Mucosa of descending colon (tissue), 3 donors: ENCODE results near the gene DCDC1. TPM values are rescaled to one million over a fixed set of nuclear protein-coding genes. Genes with fewer than 3 reads are reported as not detected.
"Not testable (repeated sequence)": the region's sequence is repeated elsewhere in the genome, so short reads cannot be mapped to it uniquely, and the experiment has no call there.

Source experiments
- ATAC-seq: fragments of 200-7000 bp; cut with Tn5 transposase; one replicate; pipeline ENCODE4 v1.9.1; 2020; ENCODE audit warnings: mild to moderate bottlenecking, moderate library complexity
- DNase-seq, 3 donors: peaks; one replicate each; pipeline ENCODE4 v3.0.0-alpha.2; 2020
- H3K36me3 ChIP-seq: fragments of 200-600 bp; one replicate; pipeline ENCODE4 v1.8.0; 2021; ENCODE audit warnings: low read depth, mild to moderate bottlenecking
- H3K4me1 ChIP-seq: fragments of 200-600 bp; one replicate; pipeline ENCODE4 v1.8.0; 2021; ENCODE audit warnings: low read depth, mild to moderate bottlenecking
- H3K4me3 ChIP-seq: fragments of 200-600 bp; one replicate; pipeline ENCODE4 v1.8.0; 2021; ENCODE audit warnings: mild to moderate bottlenecking
- H3K9me3 ChIP-seq: fragments of 200-600 bp; one replicate; pipeline ENCODE4 v1.8.0; 2021; ENCODE audit warnings: mild to moderate bottlenecking
- intact Hi-C, 2 donors: fragments of 100-400 bp; cut with DNase I in 1 of 2; cut with micrococcal nuclease in 1 of 2; formaldehyde crosslinking; loops; one replicate each; pipeline versions ENCODE4 v1.11.0 to v1.11.1; 2022; cut with DNase I, micrococcal nuclease
- total RNA-seq, 3 donors: library from RNA; stranded (reverse); fragmentation: NEBNext Ultra II Directional in 2 of 3; extraction: Animal tissue kit (Norgen Biotek cat#: 25700) in 2 of 3; gene quantifications; one replicate each; pipeline versions ENCODE4 v1.2.1 to v1.2.4, GENCODE V29; 2021 to 2023
- TF ChIP-seq, protein P1 (sequence below): fragments of 200-600 bp; IDR thresholded peaks from one replicate; pipeline ENCODE4 v1.8.0; 2022; ENCODE audit warnings: antibody characterized with exemption, mild to moderate bottlenecking
- donor health status: DM: no; HTN: no; CAD: no; lungs with moderate emphysema.
- donor health status: DM: no; HTN: no; CAD: no.
- donor health status: DM: no; HTN: yes; CAD: no.

Gene DCDC1
- total RNA-seq, 3 donors from 2014 or later = 0.22 TPM; not detected in 2

DNA sequence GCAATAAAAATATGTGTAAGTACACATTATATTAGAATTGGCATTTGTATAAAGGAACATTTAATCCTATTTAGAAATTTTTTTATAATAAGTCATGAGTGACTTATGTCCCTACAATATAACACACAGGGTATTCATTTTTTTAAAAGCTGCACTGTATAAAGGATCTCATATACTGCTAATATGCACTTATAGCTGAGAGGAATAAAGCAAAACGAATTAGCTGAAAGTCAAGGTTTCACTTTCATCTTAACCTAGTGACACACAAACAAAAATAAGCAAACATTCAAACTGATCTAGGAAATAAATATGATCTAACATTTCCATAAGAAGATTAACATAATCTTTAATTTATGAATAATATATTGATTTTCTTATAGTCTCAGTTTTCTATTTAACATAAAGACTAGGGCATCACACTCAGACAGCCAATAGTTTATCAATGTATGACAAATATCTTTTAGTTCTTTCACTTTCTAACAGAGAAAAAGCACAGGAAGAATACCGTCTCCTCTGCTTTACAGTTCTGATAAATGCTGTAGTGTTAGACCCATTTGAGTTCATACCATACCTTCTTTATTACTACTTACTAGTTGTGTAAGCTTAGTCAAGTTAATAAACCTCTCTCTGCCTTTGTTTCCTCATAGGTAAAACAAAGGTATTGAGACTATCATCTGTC lies 42.9 kb downstream of the DCDC1 start:
- Histone ChIP-seq H3K9me3 (no peaks in the 10 kb centered on the region), H3K4me1 (no peaks in the 10 kb centered on the region), H3K4me3 (no peak overlapping the region), H3K36me3 (no peaks in the 10 kb centered on the region)
- TF ChIP-seq, protein P1, sequence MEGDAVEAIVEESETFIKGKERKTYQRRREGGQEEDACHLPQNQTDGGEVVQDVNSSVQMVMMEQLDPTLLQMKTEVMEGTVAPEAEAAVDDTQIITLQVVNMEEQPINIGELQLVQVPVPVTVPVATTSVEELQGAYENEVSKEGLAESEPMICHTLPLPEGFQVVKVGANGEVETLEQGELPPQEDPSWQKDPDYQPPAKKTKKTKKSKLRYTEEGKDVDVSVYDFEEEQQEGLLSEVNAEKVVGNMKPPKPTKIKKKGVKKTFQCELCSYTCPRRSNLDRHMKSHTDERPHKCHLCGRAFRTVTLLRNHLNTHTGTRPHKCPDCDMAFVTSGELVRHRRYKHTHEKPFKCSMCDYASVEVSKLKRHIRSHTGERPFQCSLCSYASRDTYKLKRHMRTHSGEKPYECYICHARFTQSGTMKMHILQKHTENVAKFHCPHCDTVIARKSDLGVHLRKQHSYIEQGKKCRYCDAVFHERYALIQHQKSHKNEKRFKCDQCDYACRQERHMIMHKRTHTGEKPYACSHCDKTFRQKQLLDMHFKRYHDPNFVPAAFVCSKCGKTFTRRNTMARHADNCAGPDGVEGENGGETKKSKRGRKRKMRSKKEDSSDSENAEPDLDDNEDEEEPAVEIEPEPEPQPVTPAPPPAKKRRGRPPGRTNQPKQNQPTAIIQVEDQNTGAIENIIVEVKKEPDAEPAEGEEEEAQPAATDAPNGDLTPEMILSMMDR = no peak
- ATAC-seq (no peak), DNase-seq (no peak)
- intact Hi-C loops = no loop called here

DNA sequence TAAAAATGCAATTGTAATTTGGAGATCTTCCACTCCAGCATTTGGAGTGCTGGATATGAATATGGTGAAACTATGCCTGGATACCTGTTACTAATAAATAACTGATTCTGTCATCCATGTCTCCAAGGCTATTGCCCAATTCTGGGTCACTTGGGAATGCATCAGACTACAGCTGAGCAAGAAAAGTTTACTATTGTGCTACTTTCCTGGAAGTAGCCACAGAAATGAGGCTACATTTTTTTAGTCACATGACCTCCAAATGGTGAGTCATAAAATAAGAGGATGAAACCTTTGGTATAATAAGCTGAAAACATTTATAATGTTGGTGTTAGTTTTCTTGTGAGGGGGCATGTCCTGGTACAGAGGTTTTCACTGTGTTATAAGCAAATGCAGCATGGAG lies 44.4 kb downstream of the DCDC1 start:
- TF ChIP-seq, protein P1 = no peak
- intact Hi-C loops = no loop called here
- no peaks in the 10 kb centered on the region for H3K36me3 ChIP-seq
- H3K4me1 ChIP-seq = no peaks in the 10 kb centered on the region
- no peak overlapping the region for H3K4me3 ChIP-seq
- ATAC-seq (no peak), DNase-seq (no peak)
- no peaks in the 10 kb centered on the region for H3K9me3 ChIP-seq

DNA sequence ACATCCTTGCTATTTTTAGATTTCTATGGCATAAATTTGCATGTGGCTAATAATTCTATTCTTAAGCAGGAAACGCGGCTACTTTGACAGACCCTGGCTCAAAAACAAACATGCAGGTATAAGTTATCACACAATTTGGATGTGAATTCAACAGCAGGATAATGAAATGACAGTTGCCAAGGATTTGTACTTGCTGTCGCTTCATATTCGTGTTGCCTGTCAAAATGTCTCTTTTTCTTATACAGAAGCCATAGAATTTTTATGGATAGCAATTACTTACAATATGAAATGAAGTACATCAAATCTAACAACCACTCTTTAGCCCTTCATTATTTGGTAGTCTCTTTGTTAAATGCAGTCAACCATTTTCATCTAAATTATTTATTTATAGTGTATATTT lies 46.4 kb downstream of the DCDC1 start:
- no peak for ATAC-seq

DNA sequence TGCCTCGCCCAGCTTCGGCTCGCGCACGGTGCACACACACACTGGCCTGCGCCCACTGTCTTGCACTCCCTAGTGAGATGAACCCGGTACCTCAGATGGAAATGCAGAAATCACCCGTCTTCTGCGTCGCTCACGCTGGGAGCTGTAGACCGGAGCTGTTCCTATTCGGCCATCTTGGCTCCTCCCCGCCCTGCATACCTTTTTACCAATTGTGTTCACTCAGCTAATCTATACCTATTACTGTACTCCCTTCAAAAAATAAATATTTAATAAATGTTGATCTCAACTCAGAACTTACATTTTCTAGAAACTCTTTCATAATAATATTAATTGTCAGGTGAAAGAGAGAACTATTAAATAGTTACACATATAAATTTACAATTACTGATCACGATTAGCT lies 48.0 kb downstream of the DCDC1 start:
- intact Hi-C loops, H3K36me3 ChIP-seq, ATAC-seq, H3K4me3 ChIP-seq, H3K9me3 ChIP-seq, H3K4me1 ChIP-seq, DNase-seq: not testable (repeated sequence)

More for the DNA sequence above, 46.4 kb downstream of the DCDC1 start:
- Histone ChIP-seq H3K9me3 (no peaks in the 10 kb centered on the region), H3K4me1 (no peaks in the 10 kb centered on the region), H3K36me3 (no peaks in the 10 kb centered on the region), H3K4me3 (no peak overlapping the region)
- intact Hi-C loops = no loop called here
- TF ChIP-seq, protein P1 = no peak
- DNase-seq = no peak

DNA sequence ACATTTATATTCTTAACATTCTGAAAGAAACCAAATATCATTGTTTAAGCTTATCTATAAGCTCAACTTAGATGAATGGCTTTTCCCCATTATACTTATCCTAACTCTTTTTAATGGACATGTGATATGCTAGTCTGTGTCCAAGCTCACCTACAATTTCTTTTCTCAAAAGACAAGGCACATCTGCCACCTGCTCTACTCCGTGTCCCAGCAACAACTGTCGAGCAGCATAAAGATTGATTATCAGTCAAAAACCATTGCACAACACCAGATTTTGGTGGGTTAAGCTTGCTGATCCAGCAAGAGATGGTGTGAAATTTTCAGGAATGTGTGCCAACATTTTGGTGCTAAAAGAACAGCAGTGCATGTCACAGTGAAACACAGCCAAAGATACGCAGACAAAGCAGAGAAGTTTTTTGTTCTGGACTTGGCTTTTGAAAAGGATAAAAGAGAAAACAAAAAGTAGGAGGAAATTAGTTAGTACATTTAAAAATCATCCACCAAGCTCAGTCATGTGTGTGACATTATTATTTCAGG lies 65.8 kb downstream of the DCDC1 start:
- DNase-seq = no peak
- no peaks in the 10 kb centered on the region for H3K4me1 ChIP-seq
- no peak overlapping the region for H3K4me3 ChIP-seq
- no peak for ATAC-seq
- no peaks in the 10 kb centered on the region for H3K36me3 ChIP-seq
- TF ChIP-seq, protein P1 = no peak
- intact Hi-C loops = no loop called here
- H3K9me3 ChIP-seq = no peaks in the 10 kb centered on the region

DNA sequence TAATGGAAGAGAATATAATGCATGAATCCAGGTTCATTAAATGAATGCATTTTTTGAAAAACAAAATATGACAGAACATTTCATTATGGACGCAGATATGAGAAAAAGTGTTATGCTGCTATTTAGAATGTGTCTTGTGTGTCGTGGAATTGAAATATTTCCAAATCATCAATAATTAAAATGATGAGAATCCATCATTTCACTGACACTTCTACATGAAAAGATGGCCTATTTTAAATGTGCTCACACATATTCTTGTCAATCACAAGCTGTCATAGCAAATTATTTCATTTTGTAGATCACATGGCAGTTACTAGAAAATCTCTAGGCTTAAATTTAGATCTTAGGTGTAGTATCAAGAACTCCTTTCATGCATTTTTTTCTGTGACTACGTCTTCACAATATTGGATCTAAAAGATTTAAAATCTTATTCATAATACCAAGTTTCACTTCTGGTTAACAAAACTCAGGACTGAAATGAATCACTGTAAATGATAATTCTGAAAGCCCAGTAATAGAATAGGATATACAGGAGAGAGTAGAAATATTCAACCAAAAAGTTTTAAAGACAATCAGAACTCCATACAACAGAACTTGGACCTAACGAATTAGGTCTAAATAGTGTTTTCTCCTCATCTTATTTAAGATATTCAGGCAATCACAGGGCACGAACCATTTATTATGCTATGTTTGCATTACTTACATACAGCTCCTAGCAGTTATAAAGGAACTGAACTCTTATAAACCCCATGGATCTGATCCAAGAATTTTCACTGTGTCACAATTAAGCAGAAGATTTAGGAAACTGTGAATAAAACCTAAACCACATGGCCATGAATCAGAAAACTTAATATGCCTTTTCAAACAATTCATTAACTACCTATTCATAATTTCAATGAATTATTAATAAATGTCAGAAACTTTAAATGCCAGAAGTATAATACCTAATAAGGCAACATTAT lies 67.7 kb downstream of the DCDC1 start:
- Histone ChIP-seq H3K4me3 (no peak overlapping the region), H3K9me3 (no peaks in the 10 kb centered on the region), H3K36me3 (no peaks in the 10 kb centered on the region), H3K4me1 (no peaks in the 10 kb centered on the region)
- intact Hi-C loops = no loop called here
- no peak for DNase-seq
- TF ChIP-seq, protein P1 = no peak
- ATAC-seq = no peak
